Activated CD4-positive, CD25-positive, alpha-beta regulatory T cell treated with anti-CD3 and anti-CD28 coated beads, Interleukin-2, amount 50 U/mL, for 24 hours (primary cell): ENCODE data around the gene SMIM7.
"Not testable (repeated sequence)": the region's sequence is repeated elsewhere in the genome, so short reads cannot be mapped to it uniquely, and the experiment has no call there.

Source experiments
- ATAC-seq, 2 donors: fragments of 150-1000 bp; cut with Tn5 transposase; one replicate each; pipeline ENCODE4 v1.10.0; 2021; ENCODE audit warnings: mild to moderate bottlenecking in 1 of 2, moderate library complexity in 1 of 2

Gene SMIM7

GRCh38 chr19:16654627-16655026 lies 5.3 kb downstream of the SMIM7 start:
- ATAC-seq, result no peak

GRCh38 chr19:16654140-16654539 lies 5.8 kb downstream of the SMIM7 start:
- peak in 1 of 2 donors; percentile 24 for ATAC-seq

GRCh38 chr19:16652854-16653253 lies 7.1 kb downstream of the SMIM7 start:
- ATAC-seq, result no peak

GRCh38 chr19:16651421-16652188 lies 8.3 kb downstream of the SMIM7 start:
- ATAC-seq, result not testable (repeated sequence)

GRCh38 chr19:16650821-16651220 lies 9.1 kb downstream of the SMIM7 start:
- no peak for ATAC-seq

GRCh38 chr19:16649734-16650133 lies 10.2 kb downstream of the SMIM7 start:
- ATAC-seq, result no peak

GRCh38 chr19:16645140-16645539 lies 14.8 kb downstream of the SMIM7 start:
- ATAC-seq, result no peak

GRCh38 chr19:16641695-16642094 lies 18.2 kb downstream of the SMIM7 start:
- ATAC-seq, result no peak

GRCh38 chr19:16640951-16641350 lies 19.0 kb downstream of the SMIM7 start:
- ATAC-seq, result no peak

GRCh38 chr19:16638666-16639065 lies 21.3 kb downstream of the SMIM7 start:
- no peak for ATAC-seq

- ATAC-seq, result no peak
Measured at GRCh38 chr19:16637535-16637934, 22.4 kb downstream of the SMIM7 start.

- ATAC-seq, result no peak
Measured at GRCh38 chr19:16631465-16631864, 28.5 kb downstream of the SMIM7 start.

- peak in 1 of 2 donors; percentile 3 for ATAC-seq
Measured at GRCh38 chr19:16628984-16629691, 30.8 kb downstream of the SMIM7 start.

GRCh38 chr19:16628183-16628983 lies 31.6 kb downstream of the SMIM7 start, which contains the start of gene MED26:
TSS of gene MED26 (minus strand) at chr19:16628204. CDS start at chr19:16627943, 261 bp downstream.
- ATAC-seq, result peak; percentile 93 to 96

- no peak for ATAC-seq
Measured at GRCh38 chr19:16627928-16628182, 32.1 kb downstream of the SMIM7 start.

GRCh38 chr19:16627193-16627927 lies 32.6 kb downstream of the SMIM7 start:
- ATAC-seq, result no peak

GRCh38 chr19:16626796-16627192 lies 33.1 kb downstream of the SMIM7 start:
- no peak for ATAC-seq

GRCh38 chr19:16625163-16625958 lies 34.6 kb downstream of the SMIM7 start:
- no peak for ATAC-seq

- ATAC-seq, result no peak
Measured at GRCh38 chr19:16624236-16624635, 35.7 kb downstream of the SMIM7 start.

GRCh38 chr19:16623576-16623975 lies 36.4 kb downstream of the SMIM7 start:
- ATAC-seq, result no peak

GRCh38 chr19:16623066-16623465 lies 36.9 kb downstream of the SMIM7 start:
- ATAC-seq, result no peak
